ENCODE measurements around the gene KIAA0586. TPM values are rescaled to one million over a fixed set of nuclear protein-coding genes. Genes with fewer than 3 reads are reported as not detected.

The KIAA0586 gene
- total and polyA plus RNA-seq, 2 of the 13 experiments (the other 11 are each of a cell fraction or from before 2014, with no cell fraction given), result 12.6 to 25.2 TPM

DNA sequence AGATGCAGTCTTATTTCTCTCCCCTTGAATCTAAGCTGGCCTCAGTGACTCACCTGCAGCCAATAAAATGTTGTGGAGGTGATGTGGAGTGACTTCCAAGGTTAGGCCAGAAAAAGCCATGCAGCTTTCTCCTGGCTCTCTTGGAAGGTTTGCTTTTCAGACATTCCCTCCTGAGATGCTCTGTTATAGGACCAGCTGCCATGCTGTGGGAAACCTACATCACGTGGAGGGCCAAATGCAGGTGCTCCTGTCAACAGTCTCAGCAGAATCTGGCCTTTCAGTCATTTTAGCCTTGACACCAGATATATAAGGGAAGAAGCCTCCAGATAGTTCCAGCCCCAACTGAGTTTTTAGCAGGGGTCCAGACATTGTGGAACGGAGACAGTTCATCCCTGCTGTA lies 172.2 kb downstream of the KIAA0586 start:
- no peak for FAIRE-seq
- in situ Hi-C loops (cut with HindIII; ENCODE audit: extremely low pct_ligation_motif_present, low pct_unique_long_range_greater_than_20kb) (no loop called here), intact Hi-C loops (cut with micrococcal nuclease; ENCODE audit: unreplicated experiment) (no loop called here)
- no peak overlapping the region for H2AFZ ChIP-seq (ENCODE audit: low read length)
- 6% methylated on average over 2 of the region's 2 CpGs for WGBS (ENCODE audit: low lambda C conversion rate)
- ChIA-PET POLR2A (no interaction called here), CTCF (ENCODE audit: low intra/inter-chr PET ratio, low total read pairs) (no interaction called here)
- H3K9me3 ChIP-seq (ENCODE audit: low read length), result no peaks in the 10 kb centered on the region
- H4K20me1 ChIP-seq (ENCODE audit: insufficient read depth, low read length), result no peaks in the 10 kb centered on the region
- no peaks in the 10 kb centered on the region for H3K79me2 ChIP-seq (ENCODE audit: insufficient read depth, low read length)
- H3K27me3 ChIP-seq (ENCODE audit: control insufficient read depth in 1 of 2, insufficient read depth in 2 of 2, low read length in 2 of 2), result no peaks in the 10 kb centered on the region
- H3K27ac ChIP-seq (ENCODE audit: extremely low read length, insufficient read depth, low read length), result no peak overlapping the region
- no TSS peak for BruUV-seq (replicated peaks)
- ATAC-seq, result no peak
- no peaks in the 10 kb centered on the region for H3K4me1 ChIP-seq (ENCODE audit: insufficient read depth, low read length)
- DNase-seq (ENCODE audit: low spot score), result no peak
- H3K36me3 ChIP-seq (replicated peaks in 1 of 2; ENCODE audit: control insufficient read depth in 1 of 2, insufficient read depth in 2 of 2, low read length in 2 of 2), result no peaks in the 10 kb centered on the region
- H3K4me2 ChIP-seq (ENCODE audit: low read depth, low read length), result no peak overlapping the region
- TF ChIP-seq ZFYVE20 (CRISPR knock-in tag; IDR thresholded peaks at IDR 0.05; ENCODE audit: borderline replicate concordance, low read depth), result no peak
- TF ChIP-seq, protein P1, sequence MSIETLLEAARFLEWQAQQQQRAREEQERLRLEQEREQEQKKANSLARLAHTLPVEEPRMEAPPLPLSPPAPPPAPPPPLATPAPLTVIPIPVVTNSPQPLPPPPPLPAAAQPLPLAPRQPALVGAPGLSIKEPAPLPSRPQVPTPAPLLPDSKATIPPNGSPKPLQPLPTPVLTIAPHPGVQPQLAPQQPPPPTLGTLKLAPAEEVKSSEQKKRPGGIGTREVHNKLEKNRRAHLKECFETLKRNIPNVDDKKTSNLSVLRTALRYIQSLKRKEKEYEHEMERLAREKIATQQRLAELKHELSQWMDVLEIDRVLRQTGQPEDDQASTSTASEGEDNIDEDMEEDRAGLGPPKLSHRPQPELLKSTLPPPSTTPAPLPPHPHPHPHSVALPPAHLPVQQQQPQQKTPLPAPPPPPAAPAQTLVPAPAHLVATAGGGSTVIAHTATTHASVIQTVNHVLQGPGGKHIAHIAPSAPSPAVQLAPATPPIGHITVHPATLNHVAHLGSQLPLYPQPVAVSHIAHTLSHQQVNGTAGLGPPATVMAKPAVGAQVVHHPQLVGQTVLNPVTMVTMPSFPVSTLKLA (IDR thresholded peaks at IDR 0.05), result peak; percentile 52; the same call in 1 of the 2 replicates
- H3K4me3 ChIP-seq (replicated peaks in 1 of 3; ENCODE audit: insufficient read depth in 1 of 3, low read depth in 2 of 3, low read length in 3 of 3), result no peak overlapping the region
- no peak overlapping the region for H3K9ac ChIP-seq (ENCODE audit: insufficient read depth, low read depth, low read length)

Small RNA genes within 50 kb of the gene (small RNA-seq; reads per million reads assigned to genes)
- 0 reads per million in 3 experiments for gene HSBP1P1 (ENCODE audit: insufficient read depth in 2 of 3, insufficient read length in 3 of 3, low read depth in 2 of 3, low replicate concordance in 1 of 3)
- 0 reads per million in 3 experiments for gene RF00019 (ENCODE audit: insufficient read depth in 2 of 3, insufficient read length in 3 of 3, low read depth in 2 of 3, low replicate concordance in 1 of 3)

Other genes with a start within 250 kb of the KIAA0586 start
- gene ACTR10, start 227.6 kb upstream of the KIAA0586 start, total RNA-seq (2016; rRNA removed; fragmentation: Illumina TruSeq; extraction: Trizol), result 41.3 and 49.4 TPM in 2 replicates
- gene ACTR10, start 227.6 kb upstream of the KIAA0586 start, polyA plus RNA-seq (2011; rRNA removed), result 27.5 and 30.0 TPM in 2 replicates
- 275 and 443 TPM in 2 replicates for gene PSMA3, start 182.9 kb upstream of the KIAA0586 start, total RNA-seq (2016; rRNA removed; fragmentation: Illumina TruSeq; extraction: Trizol)
- gene PSMA3, start 182.9 kb upstream of the KIAA0586 start, polyA plus RNA-seq (2011; rRNA removed), result 167 and 232 TPM in 2 replicates
- gene ARID4A, start 129.2 kb upstream of the KIAA0586 start, total RNA-seq (2016; rRNA removed; fragmentation: Illumina TruSeq; extraction: Trizol), result 9.7 and 9.9 TPM in 2 replicates
- gene ARID4A, start 129.2 kb upstream of the KIAA0586 start, polyA plus RNA-seq (2011; rRNA removed), result 6.2 and 7.2 TPM in 2 replicates
- gene TOMM20L, start 31.8 kb upstream of the KIAA0586 start, total RNA-seq (2016; rRNA removed; fragmentation: Illumina TruSeq; extraction: Trizol), result 0.46 TPM in 1 of 2 replicates, not detected in the other
- not detected in 2 replicates for gene TOMM20L, start 31.8 kb upstream of the KIAA0586 start, polyA plus RNA-seq (2011; rRNA removed)
- gene TIMM9, start 188 bp upstream of the KIAA0586 start, total RNA-seq (2016; rRNA removed; fragmentation: Illumina TruSeq; extraction: Trizol), result 42.5 and 58.2 TPM in 2 replicates
- 24.4 and 30.5 TPM in 2 replicates for gene TIMM9, start 188 bp upstream of the KIAA0586 start, polyA plus RNA-seq (2011; rRNA removed)
- not detected in 2 replicates for gene DACT1, start 210.2 kb downstream of the KIAA0586 start, total RNA-seq (2016; rRNA removed; fragmentation: Illumina TruSeq; extraction: Trizol)
- gene DACT1, start 210.2 kb downstream of the KIAA0586 start, polyA plus RNA-seq (2011; rRNA removed), result 0.01 and 0.04 TPM in 2 replicates

Measured in HepG2 (cell line).